ENCODE results near the gene CHIC1.

DNA sequence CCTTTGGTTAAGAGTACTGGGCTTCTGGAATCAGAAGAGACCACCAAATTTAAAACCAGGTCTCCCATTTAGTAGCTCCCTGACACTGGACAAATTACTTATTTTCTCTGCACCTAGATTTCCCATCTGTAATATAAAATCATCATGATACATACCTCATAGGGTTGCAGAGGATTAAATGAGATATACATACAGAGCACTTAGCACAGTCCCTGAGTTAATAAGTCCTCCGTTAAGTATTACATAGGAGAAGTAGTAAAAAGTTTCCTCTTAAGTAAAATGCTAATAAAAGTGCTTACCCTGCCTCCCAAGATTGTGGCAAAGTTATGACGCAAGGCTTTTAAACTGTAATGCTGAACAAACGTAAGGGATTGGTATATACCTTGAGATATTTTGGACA is 539 bp upstream of the CHIC1 start:
- TF ChIP-seq, protein P1, sequence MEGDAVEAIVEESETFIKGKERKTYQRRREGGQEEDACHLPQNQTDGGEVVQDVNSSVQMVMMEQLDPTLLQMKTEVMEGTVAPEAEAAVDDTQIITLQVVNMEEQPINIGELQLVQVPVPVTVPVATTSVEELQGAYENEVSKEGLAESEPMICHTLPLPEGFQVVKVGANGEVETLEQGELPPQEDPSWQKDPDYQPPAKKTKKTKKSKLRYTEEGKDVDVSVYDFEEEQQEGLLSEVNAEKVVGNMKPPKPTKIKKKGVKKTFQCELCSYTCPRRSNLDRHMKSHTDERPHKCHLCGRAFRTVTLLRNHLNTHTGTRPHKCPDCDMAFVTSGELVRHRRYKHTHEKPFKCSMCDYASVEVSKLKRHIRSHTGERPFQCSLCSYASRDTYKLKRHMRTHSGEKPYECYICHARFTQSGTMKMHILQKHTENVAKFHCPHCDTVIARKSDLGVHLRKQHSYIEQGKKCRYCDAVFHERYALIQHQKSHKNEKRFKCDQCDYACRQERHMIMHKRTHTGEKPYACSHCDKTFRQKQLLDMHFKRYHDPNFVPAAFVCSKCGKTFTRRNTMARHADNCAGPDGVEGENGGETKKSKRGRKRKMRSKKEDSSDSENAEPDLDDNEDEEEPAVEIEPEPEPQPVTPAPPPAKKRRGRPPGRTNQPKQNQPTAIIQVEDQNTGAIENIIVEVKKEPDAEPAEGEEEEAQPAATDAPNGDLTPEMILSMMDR (IDR thresholded peaks at IDR 0.05; ENCODE audit: low read length): no peak
- no peak for TF ChIP-seq EZH2 (IDR thresholded peaks at IDR 0.05; ENCODE audit: borderline replicate concordance, low read length)

Data from OCI-LY1 (cell line).